LNCaP clone FGC (cell line): ENCODE data around the gene CSPG4.
"Not testable (repeated sequence)": the region's sequence is repeated elsewhere in the genome, so short reads cannot be mapped to it uniquely, and the experiment has no call there.

Experiments
- DNase-seq: peaks from one replicate; pipeline ENCODE4 v3.0.0-alpha.2; 2011; ENCODE audit warnings: low read depth
- H3K4me3 ChIP-seq: 2 replicates; pipeline ENCODE4 v1.5.1; 2011; ENCODE audit warnings: mild to moderate bottlenecking, low read depth, low read length, control low read depth
- TF ChIP-seq, protein P1 (sequence below): IDR thresholded peaks from 2 replicates; pipeline ENCODE4 v1.5.1; 2012; ENCODE audit warnings: mild to moderate bottlenecking; ENCODE audit not compliant: control insufficient read depth, insufficient read depth; ENCODE audit errors: extremely low read depth

The CSPG4 gene

GRCh38 chr15:75721923-75722870, 9.5 kb upstream of the CSPG4 start:
- TF ChIP-seq, protein P1, sequence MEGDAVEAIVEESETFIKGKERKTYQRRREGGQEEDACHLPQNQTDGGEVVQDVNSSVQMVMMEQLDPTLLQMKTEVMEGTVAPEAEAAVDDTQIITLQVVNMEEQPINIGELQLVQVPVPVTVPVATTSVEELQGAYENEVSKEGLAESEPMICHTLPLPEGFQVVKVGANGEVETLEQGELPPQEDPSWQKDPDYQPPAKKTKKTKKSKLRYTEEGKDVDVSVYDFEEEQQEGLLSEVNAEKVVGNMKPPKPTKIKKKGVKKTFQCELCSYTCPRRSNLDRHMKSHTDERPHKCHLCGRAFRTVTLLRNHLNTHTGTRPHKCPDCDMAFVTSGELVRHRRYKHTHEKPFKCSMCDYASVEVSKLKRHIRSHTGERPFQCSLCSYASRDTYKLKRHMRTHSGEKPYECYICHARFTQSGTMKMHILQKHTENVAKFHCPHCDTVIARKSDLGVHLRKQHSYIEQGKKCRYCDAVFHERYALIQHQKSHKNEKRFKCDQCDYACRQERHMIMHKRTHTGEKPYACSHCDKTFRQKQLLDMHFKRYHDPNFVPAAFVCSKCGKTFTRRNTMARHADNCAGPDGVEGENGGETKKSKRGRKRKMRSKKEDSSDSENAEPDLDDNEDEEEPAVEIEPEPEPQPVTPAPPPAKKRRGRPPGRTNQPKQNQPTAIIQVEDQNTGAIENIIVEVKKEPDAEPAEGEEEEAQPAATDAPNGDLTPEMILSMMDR = no peak

GRCh38 chr15:75721480-75721922, 8.9 kb upstream of the CSPG4 start:
- no peak overlapping the region for H3K4me3 ChIP-seq
- DNase-seq = no peak
- TF ChIP-seq, protein P1 = no peak

More at GRCh38 chr15:75721923-75722870, 9.5 kb upstream of the CSPG4 start:
- DNase-seq = no peak
- H3K4me3 ChIP-seq = no peak overlapping the region

DNA sequence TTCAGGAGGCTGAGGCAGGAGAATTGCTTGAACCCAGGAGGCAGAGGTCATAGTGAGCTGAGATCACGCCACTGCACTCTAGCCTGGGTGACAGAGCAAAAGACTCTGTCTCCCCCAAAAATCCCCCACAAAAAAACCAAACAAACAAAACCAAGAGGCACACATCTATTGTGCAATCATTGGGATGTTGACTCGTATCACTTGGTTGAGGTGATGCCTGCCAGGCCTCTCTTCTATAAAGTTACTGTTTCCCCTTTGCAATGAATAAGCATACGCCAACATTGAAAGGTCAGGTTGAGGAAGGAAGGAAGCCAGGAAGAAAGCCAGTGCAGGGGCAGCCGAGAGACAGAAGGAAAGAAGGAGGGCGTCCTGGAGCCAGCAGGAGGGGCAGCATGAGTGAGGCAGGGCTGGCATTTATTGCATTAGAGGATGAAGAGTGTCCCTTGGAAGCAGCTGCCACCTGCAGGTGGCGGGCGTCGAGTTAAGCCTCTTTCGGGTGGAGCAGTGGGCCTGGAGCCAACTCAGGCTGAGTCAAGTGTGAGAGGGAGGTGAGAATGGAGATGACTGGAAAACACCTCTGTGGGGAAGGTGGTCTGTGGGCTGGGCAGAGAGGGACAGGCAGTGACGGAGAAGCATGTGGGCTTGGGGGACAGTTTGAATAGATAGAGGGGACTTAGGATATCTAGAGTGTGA, 8.3 kb upstream of the CSPG4 start:
- no peak for DNase-seq
- TF ChIP-seq, protein P1 = 0 out of 2 replicates have a peak, but pooled peaks have one; percentile 10
- H3K4me3 ChIP-seq = no peak overlapping the region

DNA sequence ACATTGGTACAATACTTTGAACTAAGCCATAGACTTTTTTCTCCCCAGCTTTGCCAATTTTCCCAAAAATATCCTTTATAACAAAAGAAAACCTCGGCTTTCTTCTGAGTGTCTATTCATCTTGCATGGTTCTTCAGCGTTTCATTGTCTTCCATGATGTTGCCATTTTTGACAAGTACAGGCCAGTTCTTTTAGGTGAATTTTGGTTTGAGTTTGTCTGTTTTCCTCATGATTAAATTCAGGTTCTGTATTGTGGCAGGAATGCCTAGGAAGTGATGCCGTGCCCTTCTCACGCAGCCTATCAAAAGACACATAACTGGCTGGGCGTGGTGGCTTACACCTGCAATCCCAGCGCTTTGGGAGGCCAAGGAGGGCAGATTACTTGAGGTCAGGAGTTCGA, 7.6 kb upstream of the CSPG4 start:
- TF ChIP-seq, protein P1 = no peak
- no peak for DNase-seq
- no peak overlapping the region for H3K4me3 ChIP-seq

DNA sequence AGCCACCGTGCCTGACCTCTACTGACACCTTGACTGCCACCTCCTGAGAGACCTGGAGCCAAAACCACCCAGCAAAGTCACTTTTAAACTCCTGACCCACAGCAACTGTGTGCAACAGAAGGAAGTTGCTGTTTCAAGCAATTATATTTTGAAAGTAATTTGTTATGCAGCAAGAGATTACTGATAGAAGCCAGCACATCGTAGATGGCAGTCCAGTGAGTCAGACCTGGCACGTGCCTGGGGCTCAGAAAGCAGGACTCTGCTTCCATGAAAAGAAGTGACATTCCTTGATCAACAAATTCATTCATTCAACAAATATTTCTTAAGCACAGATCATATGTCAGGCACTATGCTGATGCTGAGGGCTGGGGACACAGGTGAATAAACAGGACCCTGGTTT, 5.7 kb upstream of the CSPG4 start:
- H3K4me3 ChIP-seq = no peak overlapping the region
- TF ChIP-seq, protein P1 = no peak
- no peak for DNase-seq

- not testable (repeated sequence) for H3K4me3 ChIP-seq, DNase-seq
These were observed 4.4 kb upstream of the CSPG4 start for GRCh38 chr15:75717001-75717400.

DNA sequence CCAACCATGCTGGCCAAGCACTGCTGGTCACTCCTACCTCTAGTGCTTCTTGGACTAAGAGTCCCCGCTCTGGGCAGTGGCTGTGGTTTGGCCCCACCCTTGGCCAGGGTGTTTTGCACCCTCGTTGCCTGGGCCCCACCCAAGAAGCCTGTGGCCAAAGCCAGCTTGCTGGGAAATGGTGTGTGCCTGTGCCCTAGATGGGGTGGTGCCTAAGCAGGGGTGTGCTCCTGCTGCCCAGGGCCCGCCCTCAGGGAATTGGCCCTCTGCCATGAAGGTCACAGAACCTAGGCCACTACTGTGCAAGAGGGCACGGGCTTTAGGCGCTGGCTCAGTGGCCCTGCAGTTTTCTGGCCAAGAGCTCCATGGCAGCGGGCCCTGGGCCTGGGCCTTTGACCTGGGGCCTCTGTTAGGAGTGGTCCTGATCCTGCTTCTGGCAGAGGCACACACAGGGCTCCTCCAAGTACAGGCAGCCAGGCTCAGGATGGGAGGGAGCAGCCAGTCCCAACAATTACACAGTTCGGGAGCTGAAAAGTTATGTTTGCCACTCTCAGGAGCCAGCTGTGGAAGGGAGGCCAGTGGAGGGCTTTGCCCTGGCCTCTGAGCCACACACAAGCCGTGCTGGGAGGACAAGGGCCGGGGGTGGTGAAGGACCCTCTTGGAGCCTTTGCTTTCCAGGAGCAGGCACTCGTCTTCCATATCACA, 3.8 kb upstream of the CSPG4 start:
- not testable (repeated sequence) for H3K4me3 ChIP-seq, DNase-seq

DNA sequence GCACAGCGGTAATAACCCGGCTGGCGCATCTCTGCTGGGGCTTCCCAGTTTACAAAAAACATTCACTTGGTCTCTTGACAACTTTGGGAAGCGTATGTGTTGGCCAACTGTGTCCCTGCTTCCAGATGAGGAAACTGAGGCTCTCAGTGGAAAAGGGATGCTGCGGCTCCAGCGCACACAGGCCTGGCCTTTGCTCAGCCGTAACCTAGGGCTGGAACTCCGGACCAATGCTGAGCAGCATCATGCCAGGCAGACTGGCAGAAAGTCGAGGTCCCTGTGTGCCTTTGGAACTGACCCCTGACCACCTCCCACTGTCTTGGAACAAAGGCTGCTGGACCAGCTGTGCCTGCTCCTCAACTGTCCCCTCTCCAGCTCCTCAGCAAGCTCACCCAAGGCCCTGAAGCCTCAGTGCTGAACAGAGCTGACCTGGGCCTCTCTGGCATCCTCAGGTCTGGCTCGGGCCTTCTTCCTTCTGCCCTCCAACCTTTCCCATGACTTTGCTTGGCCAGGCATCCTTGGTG, 2.7 kb upstream of the CSPG4 start:
- not testable (repeated sequence) for H3K4me3 ChIP-seq, DNase-seq
